Urinary bladder (tissue), 4 donors: ENCODE measurements around the gene CHD5. TPM values are rescaled to one million over a fixed set of nuclear protein-coding genes. Genes with fewer than 3 reads are reported as not detected.

Experiments
- DNase-seq: peaks from one replicate; pipeline ENCODE4 v3.0.0-alpha.2; 2015; ENCODE audit errors: extremely low spot score
- H3K27ac ChIP-seq: one replicate; pipeline ENCODE4 v1.5.1; 2013; ENCODE audit warnings: low read depth, mild to moderate bottlenecking, moderate library complexity
- H3K36me3 ChIP-seq: one replicate; pipeline ENCODE4 v1.6.1; 2013; ENCODE audit warnings: mild to moderate bottlenecking, moderate library complexity; ENCODE audit not compliant: insufficient read depth
- H3K4me1 ChIP-seq: one replicate; pipeline ENCODE4 v1.6.1; 2013; ENCODE audit warnings: mild to moderate bottlenecking, moderate library complexity; ENCODE audit not compliant: insufficient read depth
- H3K4me3 ChIP-seq: one replicate; pipeline ENCODE4 v1.5.1; 2013; ENCODE audit warnings: low read depth, low read length
- WGBS: extraction: QIAGEN DNeasy Blood & Tissue Kit; methylation state at CpG from one replicate; pipeline ENCODE4 v1.1.7; 2013; 5-methylcytosine and 5-hydroxymethylcytosine counted together
- polyA plus RNA-seq: library from polyadenylated mRNA; stranded (reverse); fragments of 200-250 nt; gene quantifications from one replicate; pipeline ENCODE4 v1.2.3, GENCODE V29; 2013
- total RNA-seq: library from RNA; depleted of rRNA; stranded (reverse); fragments of >200 nt; gene quantifications from one replicate; pipeline ENCODE4 v1.2.3, GENCODE V29; 2014
- donor health status: healthy with polysubstance abuse.
- donor health status: healthy.

Gene CHD5
- total and polyA plus RNA-seq, 2 donors: 0.53 to 1.6 TPM

GRCh38 chr1:6111571-6111970 lies 68.5 kb downstream of the CHD5 start:
- Histone ChIP-seq H3K36me3 (no peaks in the 10 kb centered on the region), H3K27ac (no peak overlapping the region), H3K4me3 (no peak overlapping the region), H3K4me1 (no peaks in the 10 kb centered on the region)
- 84% methylated on average over 24 of the region's 24 CpGs for WGBS
- DNase-seq: no peak

DNA sequence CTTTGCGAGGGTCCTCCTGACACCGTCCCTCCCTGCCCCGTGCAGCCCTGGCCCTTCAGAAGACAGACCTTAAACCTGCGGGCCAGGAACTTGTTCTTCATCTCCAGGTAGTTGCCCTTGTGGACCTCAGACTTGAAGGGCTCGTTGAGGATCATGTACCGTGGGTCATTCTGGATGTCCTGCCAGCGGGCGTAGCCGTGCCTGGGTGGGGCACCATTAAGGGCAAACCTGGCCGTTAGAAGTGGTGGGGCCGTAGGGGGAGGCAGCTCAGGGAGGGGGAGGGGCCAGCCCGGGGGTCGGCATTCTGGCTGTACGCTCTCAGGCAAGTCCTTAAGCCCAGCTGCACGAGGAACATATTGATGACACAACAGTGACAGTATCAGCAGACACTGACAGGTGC lies 69.8 kb downstream of the CHD5 start:
- Histone ChIP-seq H3K4me3 (no peak overlapping the region), H3K36me3 (no peaks in the 10 kb centered on the region), H3K27ac (no peak overlapping the region), H3K4me1 (no peaks in the 10 kb centered on the region)
- 74% methylated on average over 15 of the region's 15 CpGs for WGBS
- DNase-seq: no peak

DNA sequence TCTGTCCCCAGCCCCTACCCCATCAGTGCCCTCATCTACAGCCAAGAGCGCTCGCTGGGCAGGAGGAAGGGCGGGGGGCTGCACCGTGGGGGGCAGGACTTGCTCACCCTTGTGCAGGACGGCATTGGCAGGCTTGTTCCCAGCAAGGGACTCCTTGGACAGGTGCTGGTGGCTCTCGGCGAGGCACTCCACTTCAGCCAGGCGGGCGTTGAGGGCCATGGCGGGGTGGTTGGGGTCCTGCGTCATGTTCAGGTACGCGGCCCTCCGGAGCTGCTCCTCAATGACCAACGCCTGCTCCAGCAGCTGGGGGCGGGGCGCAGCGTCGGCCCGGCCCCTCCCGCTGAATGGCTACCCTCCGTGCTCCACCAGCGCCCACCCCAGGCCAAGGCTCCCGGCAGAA lies 70.4 kb downstream of the CHD5 start:
- Histone ChIP-seq H3K4me1 (no peaks in the 10 kb centered on the region), H3K4me3 (no peak overlapping the region), H3K36me3 (no peaks in the 10 kb centered on the region), H3K27ac (no peak overlapping the region)
- 79% methylated on average over 24 of the region's 24 CpGs for WGBS
- DNase-seq: no peak

DNA sequence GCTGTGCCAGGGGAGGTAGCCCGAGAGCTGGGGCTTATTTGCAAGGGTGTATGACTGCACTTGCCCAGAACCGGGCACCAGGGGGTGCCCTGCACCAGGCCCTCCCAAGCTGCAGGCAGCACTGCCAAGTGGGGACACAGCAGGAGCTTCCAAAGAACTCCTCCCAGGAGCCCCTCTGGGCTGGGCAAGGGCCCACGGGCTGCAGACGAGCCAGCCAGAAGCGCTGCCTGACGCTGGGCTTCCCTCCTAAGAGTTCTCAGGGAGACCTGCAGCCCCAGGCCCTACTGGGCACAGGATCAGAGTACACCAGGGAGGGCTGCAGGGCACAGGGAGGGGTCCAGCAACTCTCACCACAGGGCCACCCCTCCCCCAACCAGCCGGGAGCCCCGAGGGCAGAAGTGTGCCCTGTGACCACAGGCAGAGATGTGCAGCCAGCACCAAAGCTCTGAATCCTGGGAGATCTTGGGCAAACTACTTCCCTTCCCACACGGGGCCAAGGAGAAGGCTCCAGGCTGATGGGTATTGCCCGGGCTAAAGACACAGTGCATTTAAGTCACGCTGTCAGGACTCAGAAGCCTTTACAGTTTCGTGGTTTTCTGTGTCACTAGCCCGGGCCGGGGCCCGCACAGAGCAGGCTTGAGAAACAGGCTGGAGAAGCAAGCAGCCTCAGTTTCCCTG lies 71.0 kb downstream of the CHD5 start:
- no peak for DNase-seq
- H3K36me3 ChIP-seq: no peaks in the 10 kb centered on the region
- H3K4me1 ChIP-seq: no peaks in the 10 kb centered on the region
- no peak overlapping the region for H3K4me3 ChIP-seq
- H3K27ac ChIP-seq: no peak overlapping the region
- 52% methylated on average over 15 of the region's 15 CpGs for WGBS

DNA sequence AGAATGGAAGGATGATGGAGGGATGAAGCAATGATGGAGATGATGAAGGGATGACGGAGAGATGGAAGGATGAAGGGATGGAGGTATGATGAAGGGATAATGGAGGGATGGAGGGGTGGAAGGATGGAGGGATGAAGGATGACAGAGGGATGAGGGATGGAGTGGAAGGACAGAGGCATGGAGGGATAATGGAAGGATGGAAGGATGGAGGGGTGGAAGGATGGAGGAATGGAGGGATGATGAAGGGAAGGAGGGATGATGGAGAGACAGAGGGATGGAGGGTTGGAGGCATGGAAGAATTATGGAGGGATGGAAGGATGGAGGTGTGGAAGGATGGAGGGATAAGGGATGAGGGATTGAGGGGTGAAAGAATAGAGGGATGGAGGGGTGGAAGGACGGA lies 71.6 kb downstream of the CHD5 start:
- no peak for DNase-seq
- WGBS: 65% methylated on average over 2 of the region's 2 CpGs
- Histone ChIP-seq H3K4me1 (no peaks in the 10 kb centered on the region), H3K36me3 (no peaks in the 10 kb centered on the region), H3K27ac (no peak overlapping the region), H3K4me3 (no peak overlapping the region)

DNA sequence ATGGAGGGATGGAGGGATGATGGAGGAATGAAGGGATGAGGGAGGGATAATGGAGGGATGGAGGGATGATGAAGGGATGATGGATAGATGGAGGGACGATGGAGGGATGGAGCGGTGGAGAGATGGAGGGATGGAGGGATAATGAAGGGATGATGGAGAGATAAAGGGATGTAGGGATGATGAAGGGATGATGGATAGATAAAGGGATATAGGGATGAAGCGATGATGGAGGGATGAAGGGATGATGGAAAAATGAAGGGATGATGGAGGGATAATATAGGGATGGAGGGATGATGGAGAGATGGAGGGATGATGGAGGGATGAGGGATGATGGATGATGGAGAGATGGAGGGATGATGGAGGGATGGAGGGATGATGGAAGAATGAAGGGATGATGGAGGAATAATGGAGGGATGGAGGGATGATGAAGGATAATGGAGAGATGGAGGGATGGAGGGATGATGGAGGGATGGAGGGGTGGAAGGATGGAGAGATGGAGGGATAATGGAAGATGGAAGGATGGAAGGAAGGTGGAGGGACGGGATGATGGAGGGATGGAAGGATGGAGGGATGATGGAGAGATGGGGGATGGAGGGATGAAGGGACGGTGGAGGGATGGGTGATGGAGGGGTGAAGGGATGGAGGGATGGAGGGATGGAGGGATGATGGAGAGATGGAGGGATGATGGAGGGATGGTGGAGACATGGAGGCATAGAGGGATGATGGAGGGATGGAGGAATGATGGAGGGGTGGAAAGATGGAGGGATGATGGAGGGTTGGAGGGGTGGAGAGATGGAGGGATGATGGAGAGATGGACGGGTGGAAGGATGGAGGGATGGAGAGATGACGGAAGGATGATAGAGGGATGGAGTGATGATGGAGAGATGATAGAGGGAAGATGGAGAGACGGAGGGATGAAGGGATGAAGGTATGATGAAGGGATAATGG lies 72.4 kb downstream of the CHD5 start:
- H3K4me3 ChIP-seq: no peak overlapping the region
- H3K36me3 ChIP-seq: no peaks in the 10 kb centered on the region
- WGBS: 90% methylated on average over 8 of the region's 8 CpGs
- no peak for DNase-seq
- H3K27ac ChIP-seq: no peak overlapping the region
- no peaks in the 10 kb centered on the region for H3K4me1 ChIP-seq

GRCh38 chr1:6106977-6107376 lies 73.1 kb downstream of the CHD5 start:
- 95% methylated on average over 6 of the region's 6 CpGs for WGBS
- Histone ChIP-seq H3K4me3 (no peak overlapping the region), H3K27ac (no peak overlapping the region), H3K36me3 (no peaks in the 10 kb centered on the region), H3K4me1 (no peaks in the 10 kb centered on the region)
- no peak for DNase-seq

- WGBS: 89% methylated on average over 28 of the region's 28 CpGs
- Histone ChIP-seq H3K4me3 (no peak overlapping the region), H3K36me3 (no peaks in the 10 kb centered on the region), H3K27ac (no peak overlapping the region), H3K4me1 (no peaks in the 10 kb centered on the region)
- no peak for DNase-seq
Observed at GRCh38 chr1:6106321-6106731, 73.8 kb downstream of the CHD5 start.

GRCh38 chr1:6105763-6106162 lies 74.4 kb downstream of the CHD5 start:
- 75% methylated on average over 7 of the region's 7 CpGs for WGBS
- Histone ChIP-seq H3K27ac (no peak overlapping the region), H3K4me1 (no peaks in the 10 kb centered on the region), H3K36me3 (no peaks in the 10 kb centered on the region), H3K4me3 (no peak overlapping the region)
- no peak for DNase-seq

- Histone ChIP-seq H3K4me1 (no peaks in the 10 kb centered on the region), H3K4me3 (no peak overlapping the region), H3K36me3 (no peaks in the 10 kb centered on the region), H3K27ac (no peak overlapping the region)
- no peak for DNase-seq
- WGBS: 82% methylated on average over 12 of the region's 12 CpGs
Observed at GRCh38 chr1:6105218-6105679, 74.9 kb downstream of the CHD5 start.

DNA sequence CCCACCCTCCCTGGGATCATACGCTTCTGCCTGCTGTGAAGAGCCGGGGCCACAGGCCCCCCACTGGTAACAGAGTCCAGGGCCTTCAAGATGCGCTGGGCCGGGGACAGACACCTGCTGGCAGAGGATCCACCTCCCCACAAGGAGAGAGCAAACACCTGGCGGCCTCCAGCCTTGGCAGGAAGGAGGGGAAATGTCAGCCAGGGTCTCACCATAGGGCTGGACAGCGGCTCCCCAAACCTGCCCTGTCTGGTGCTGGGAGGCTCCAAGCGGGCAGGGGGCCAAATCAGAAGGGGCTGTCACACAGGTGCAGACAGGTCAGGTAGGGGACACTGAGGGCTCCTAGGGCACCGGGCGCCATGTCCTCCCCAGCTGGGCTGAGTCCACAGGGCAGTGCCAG lies 75.5 kb downstream of the CHD5 start:
- Histone ChIP-seq H3K27ac (no peak overlapping the region), H3K4me1 (no peaks in the 10 kb centered on the region), H3K36me3 (no peaks in the 10 kb centered on the region), H3K4me3 (no peak overlapping the region)
- 79% methylated on average over 9 of the region's 9 CpGs for WGBS
- no peak for DNase-seq

DNA sequence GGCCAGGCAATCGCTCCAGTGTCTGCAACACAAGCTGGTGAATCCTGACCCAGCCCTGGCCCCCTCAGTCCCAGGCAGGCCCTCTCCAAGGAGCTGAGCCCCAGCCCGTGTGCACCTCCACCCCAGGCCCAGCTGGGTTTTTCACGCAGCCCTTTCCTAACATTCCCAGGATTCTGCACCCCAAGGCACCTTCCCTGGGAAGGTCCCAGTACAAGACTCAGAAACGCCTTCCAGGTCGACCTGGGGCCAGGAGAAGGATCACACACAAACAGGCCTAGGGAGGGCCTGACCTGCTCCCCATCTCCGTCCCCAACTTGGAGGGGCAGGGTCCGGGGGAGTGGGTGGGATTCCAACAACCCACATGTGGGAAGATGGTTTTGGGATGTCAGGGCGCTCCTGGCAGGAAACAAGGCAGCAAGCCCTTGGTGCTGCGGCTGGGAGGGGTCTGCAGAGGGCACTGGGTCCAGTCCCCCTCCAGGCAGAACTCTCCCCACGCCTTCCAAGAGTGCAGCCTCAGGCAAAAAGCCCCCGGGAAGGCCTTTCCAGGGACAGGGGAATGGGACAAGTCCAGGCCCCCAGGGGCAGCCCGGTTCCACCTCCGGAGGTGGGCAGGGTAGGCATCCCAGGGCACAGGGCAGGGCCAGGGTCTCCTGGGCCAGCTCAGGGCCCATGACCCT lies 76.1 kb downstream of the CHD5 start:
- no peak overlapping the region for H3K4me3 ChIP-seq
- H3K4me1 ChIP-seq: no peaks in the 10 kb centered on the region
- 74% methylated on average over 13 of the region's 13 CpGs for WGBS
- H3K36me3 ChIP-seq: no peaks in the 10 kb centered on the region
- DNase-seq: no peak
- H3K27ac ChIP-seq: no peak overlapping the region

DNA sequence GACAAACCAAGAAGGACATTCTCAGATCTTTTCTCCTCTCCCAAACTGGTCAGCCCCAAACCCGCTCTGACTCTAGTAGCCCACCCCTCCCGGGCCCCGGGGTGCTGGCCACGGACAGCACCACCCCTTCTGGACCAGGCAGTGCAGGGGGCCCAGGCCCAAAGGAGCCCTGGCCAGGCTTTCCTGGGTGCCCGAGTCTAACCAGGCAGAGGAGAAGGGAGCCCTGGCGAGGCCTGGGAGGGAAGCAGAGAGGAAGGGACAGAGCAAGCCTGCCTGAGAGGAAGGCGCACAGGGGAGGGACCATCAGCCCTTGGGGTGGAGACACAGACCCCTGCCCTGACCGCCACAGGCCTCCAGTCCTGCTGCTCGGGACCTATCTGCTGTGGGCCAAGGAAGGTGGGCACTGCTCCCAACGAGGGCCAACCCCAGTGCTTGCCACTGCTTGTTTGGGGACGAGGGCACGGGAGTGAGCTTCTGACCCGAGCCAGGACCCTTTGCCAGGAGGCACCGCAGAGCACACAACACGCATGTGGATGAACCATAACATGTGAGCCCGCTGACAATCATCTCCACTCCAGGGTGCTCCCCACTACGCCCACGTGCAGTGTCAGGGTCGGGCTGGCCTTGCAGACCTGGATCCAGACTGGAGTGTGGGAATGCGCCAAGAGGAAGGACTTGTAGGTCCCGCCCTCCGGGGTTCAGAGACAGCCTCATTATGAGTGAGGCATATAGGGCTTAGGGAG lies 76.8 kb downstream of the CHD5 start:
- 73% methylated on average over 22 of the region's 22 CpGs for WGBS
- no peak for DNase-seq
- no peak overlapping the region for H3K27ac ChIP-seq

More for the DNA sequence above, 76.8 kb downstream of the CHD5 start:
- Histone ChIP-seq H3K4me3 (no peak overlapping the region), H3K36me3 (no peaks in the 10 kb centered on the region), H3K4me1 (no peaks in the 10 kb centered on the region)
